Upper lobe of left lung (tissue), 4 donors: ENCODE results near the gene ASTL.

ENCODE experiments used
- CTCF ChIP-seq, 6 experiments: fragments of 450-650 bp in 4 of 6; fragments of 200-600 bp in 2 of 6; sonication (generic) in 2 of 6; IDR thresholded peaks; one replicate each; pipeline ENCODE4 v1.5.1; 2016 to 2019; ENCODE audit warnings: antibody characterized with exemption in 6 of 6
- POLR2A ChIP-seq, 4 donors: fragments of 450-650 bp; IDR thresholded peaks; one replicate each; pipeline ENCODE4 v1.5.1; 2016 to 2017; ENCODE audit warnings: antibody characterized with exemption in 4 of 4, mild to moderate bottlenecking in 2 of 4

- no peak for TF ChIP-seq CTCF (IDR thresholded peaks at IDR 0.05)
- no peak for TF ChIP-seq POLR2A (IDR thresholded peaks at IDR 0.05)
Observed at GRCh38 chr2:96163415-96163767, 25.1 kb upstream of the ASTL start.
